GM21367 (cell line): ENCODE measurements around the gene MARCKS.
"Not testable (repeated sequence)": the region's sequence is repeated elsewhere in the genome, so short reads cannot be mapped to it uniquely, and the experiment has no call there.

Experiments used
- ATAC-seq: cut with Tn5 transposase; IDR thresholded peaks from one replicate; pipeline ENCODE4 v1.9.1; 2021; ENCODE audit not compliant: unreplicated experiment

MARCKS gene

DNA sequence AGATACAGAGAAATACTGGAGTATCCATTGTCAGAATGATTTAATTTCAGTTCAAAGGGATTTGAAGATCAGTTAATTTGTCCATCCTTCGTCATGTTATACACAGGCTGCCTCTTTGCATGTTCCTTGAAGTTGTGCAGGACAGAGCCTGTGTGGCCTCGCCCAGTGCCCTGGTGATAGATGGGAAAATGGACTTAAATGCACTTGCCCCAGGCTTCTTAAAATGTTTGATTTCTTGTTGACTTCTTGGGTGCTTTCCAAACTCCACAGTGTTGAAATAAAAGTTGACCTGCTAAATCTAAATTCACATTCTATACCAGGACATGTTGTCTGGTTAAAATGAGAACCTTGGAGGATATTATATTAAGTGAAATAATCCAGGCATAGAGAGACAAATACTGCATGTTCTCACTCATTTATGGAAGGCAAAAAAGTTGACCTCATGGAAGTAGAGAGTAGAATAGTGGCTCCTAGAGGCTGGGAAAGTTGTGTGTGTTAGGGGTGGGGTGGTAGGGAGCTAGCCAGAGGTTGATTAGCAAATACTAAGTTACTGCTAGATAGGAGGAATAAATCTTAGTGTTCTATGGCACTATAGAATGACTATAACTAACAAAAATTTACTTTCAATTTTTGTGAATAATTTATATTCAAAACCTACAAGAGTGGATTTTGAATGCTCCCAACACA, 25.3 kb downstream of the MARCKS start:
- ATAC-seq = no peak

GRCh38 chr6:113884011-113884410, 26.9 kb downstream of the MARCKS start:
- no peak for ATAC-seq

GRCh38 chr6:113886512-113886911, 29.4 kb downstream of the MARCKS start:
- ATAC-seq = no peak

GRCh38 chr6:113888493-113888892, 31.3 kb downstream of the MARCKS start:
- ATAC-seq = no peak

GRCh38 chr6:113888956-113889630, 31.9 kb downstream of the MARCKS start:
- no peak for ATAC-seq

DNA sequence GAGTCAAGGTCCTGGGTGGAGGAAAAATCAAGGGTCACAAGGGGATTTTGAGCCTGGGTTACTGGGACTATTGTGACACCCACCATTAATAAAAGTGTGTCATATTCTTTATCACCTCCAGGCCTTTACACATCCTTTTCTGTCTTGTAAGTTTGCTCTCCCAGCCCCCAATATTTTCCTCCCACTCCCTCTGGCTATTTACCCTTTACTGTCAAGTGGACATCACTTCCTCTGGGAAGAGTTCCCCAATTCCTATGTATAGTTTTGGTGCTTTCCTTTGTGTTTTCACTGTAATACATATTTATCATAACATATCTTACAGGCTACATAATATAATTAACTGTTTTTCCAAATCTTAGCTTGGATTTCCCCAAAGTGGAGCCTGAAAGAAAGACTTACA, 36.3 kb downstream of the MARCKS start:
- ATAC-seq = no peak

DNA sequence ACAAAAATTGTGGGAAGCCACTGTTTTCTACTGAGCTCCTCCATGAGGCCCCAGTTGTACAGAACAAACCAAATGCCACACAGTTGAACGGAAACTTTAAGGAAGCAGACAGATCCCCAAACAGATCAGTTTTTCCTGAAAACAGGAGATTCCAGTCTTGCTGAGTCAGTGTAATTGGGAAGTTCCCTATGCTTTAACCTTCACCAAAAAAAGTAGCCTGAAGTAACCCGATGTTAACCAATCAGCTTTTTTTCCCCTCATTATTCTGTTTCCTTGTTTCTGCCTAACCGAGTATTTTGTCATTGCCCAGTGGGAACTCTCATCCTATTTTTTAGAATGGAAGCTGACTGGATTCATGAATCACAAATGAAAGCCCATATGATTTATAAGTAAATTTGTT, 36.7 kb downstream of the MARCKS start:
- no peak for ATAC-seq

DNA sequence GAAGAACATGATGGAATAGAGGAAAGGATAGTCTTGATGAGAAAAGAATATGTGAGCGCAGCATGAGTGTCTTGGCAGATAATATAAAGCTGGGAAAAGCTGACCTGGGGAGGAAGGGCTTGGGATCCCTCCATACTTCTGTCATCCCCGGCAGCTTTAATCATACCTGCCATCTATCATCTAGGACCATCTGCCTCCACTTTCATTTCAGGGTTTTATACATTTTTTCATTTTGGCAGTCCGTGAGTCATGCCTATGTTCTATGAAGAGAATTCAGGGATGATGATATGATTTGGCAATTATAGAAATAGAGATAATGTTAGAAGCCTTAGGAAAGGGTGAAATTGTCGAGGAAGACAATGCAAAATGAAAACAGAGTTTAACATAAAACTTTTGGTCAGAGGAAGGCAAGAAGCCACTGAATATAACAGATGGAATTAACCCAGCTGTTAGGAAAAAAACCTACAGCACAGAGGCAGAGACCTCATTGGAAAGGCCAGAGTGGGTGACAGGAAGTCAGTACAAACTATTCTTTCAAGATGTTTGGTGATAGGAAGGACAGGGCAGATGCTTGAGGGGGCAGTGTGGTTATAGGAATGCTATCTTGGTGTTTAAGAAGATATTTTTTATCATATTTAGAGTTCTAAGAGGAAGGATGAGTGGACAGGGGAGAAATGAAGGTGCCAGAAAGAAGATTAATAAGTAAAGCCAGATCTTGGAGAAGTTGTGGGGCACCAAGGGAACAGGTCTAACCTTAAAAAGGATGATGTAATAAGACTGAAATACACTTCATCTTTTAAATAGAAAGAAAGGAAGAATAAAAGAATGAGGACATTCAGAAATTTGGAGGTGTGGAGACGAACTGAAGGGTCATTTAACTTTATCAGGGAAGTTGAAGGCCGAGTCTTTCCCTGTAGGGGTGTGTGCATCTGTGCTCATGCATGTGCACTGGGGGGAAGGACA, 37.8 kb downstream of the MARCKS start:
- no peak for ATAC-seq

- ATAC-seq = no peak
These were observed 44.3 kb downstream of the MARCKS start for GRCh38 chr6:113901482-113901881.

GRCh38 chr6:113903666-113904330, 46.7 kb downstream of the MARCKS start:
- ATAC-seq = no peak

GRCh38 chr6:113907102-113907815, 50.1 kb downstream of the MARCKS start:
- ATAC-seq = no peak

- no peak for ATAC-seq
These were observed 51.7 kb downstream of the MARCKS start for GRCh38 chr6:113908801-113909200.

GRCh38 chr6:113909224-113909856, 52.2 kb downstream of the MARCKS start:
- ATAC-seq = no peak

DNA sequence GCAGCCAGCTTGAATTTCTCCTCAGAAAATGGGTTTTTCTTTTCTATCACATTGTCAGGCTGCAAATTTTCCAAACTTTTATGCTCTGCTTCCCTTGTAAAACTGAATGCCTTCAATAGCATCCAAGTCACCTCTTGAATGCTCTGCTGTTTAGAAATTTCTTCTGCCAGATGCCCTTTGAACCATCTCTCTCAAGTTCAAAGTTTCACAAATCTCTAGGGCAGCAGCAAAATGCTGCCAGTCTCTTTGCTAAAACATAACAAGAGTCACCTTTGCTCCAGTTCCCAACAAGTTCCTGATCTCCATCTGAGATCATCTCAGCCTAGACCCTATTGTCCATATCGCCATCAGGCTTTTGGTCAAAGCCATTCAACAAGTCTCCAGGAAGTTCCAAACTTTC, 53.1 kb downstream of the MARCKS start:
- ATAC-seq = not testable (repeated sequence)
